Endothelial cell of umbilical vein (primary cell): ENCODE measurements around the gene USF2. TPM values are rescaled to one million over a fixed set of nuclear protein-coding genes. Genes with fewer than 3 reads are reported as not detected.

Experiments
- BruUV-seq: library from RNA; stranded (reverse); fragments of 400-500 nt; replicated peaks from 2 replicates; lab custom pipeline; 2021; lab: Mats Ljungman, UMichigan
- CTCF ChIA-PET: fragments of 300-600, 350-600 bp; sonication (Branson Sonifier 250); formaldehyde crosslinking; loops from one replicate; lab custom pipeline; 2021; ENCODE audit warnings: antibody characterized with exemption, inconsistent platforms; lab: Charles Lee
- POLR2A ChIA-PET: fragments of 300-600, 350-600 bp; sonication (Branson Sonifier 250); formaldehyde crosslinking; loops from one replicate; lab custom pipeline; 2021; ENCODE audit warnings: antibody characterized with exemption, inconsistent platforms; lab: Charles Lee
- DNase-seq: peaks from one replicate; pipeline ENCODE4 v3.0.0-alpha.2; 2011; ENCODE audit warnings: low read depth, low spot score
- FAIRE-seq: peaks from 2 replicates; lab custom pipeline; 2011; peaks lifted over from hg19 to GRCh38; lab: Jason Lieb, UNC
- H2AFZ ChIP-seq: 2 replicates; pipeline ENCODE4 v1.6.0; 2012; ENCODE audit warnings: low read depth, low read length, control low read depth, inconsistent platforms
- H3K27ac ChIP-seq: 2 replicates; pipeline ENCODE4 v1.5.1; 2011; ENCODE audit warnings: low read depth, mild to moderate bottlenecking, control low read depth, low read length, moderate library complexity; ENCODE audit not compliant: insufficient read depth
- H3K27me3 ChIP-seq, 2 experiments: 2 replicates each; pipeline versions ENCODE4 v1.6.0 to v1.6.1; 2011; ENCODE audit warnings: low read length in 2 of 2, mixed read lengths in 1 of 2; ENCODE audit not compliant: control insufficient read depth in 2 of 2, insufficient read depth in 2 of 2
- H3K36me3 ChIP-seq, 2 experiments: 2 replicates in 1 of 2; 3 replicates in 1 of 2; pipeline ENCODE4 v1.5.1; 2011; ENCODE audit warnings: low read length in 2 of 2, mild to moderate bottlenecking in 1 of 2, moderate library complexity in 1 of 2; ENCODE audit not compliant: control insufficient read depth in 2 of 2, insufficient read depth in 2 of 2; ENCODE audit errors: extremely low read depth in 1 of 2
- H3K4me1 ChIP-seq: 3 replicates; pipeline ENCODE4 v1.5.1; 2011; ENCODE audit warnings: mild to moderate bottlenecking, low read length; ENCODE audit not compliant: control insufficient read depth, insufficient read depth; ENCODE audit errors: extremely low read depth
- H3K4me2 ChIP-seq: 2 replicates; pipeline ENCODE4 v1.6.1; 2011; ENCODE audit warnings: low read length, control low read depth, mixed read lengths; ENCODE audit not compliant: insufficient read depth
- H3K4me3 ChIP-seq, 3 experiments: fragments of 200-600 bp in 1 of 3; sonication (generic), shearing (Covaris generic) in 1 of 3; replicated peaks in 1 of 3; 2 replicates each; pipeline ENCODE4 v1.5.1; 2011 to 2016; ENCODE audit warnings: control low read depth in 3 of 3, low read length in 3 of 3, mild to moderate bottlenecking in 2 of 3, inconsistent platforms in 1 of 3, low read depth in 1 of 3, moderate library complexity in 1 of 3; ENCODE audit not compliant: insufficient read depth in 1 of 3
- H3K79me2 ChIP-seq: 2 replicates; pipeline ENCODE4 v1.6.0; 2012; ENCODE audit warnings: low read length, inconsistent platforms; ENCODE audit not compliant: control insufficient read depth, insufficient read depth
- H3K9ac ChIP-seq: replicated peaks from 2 replicates; pipeline ENCODE3; 2011; ENCODE audit warnings: low read length, control low read depth; ENCODE audit not compliant: insufficient read depth; ENCODE audit errors: extremely low read depth
- H3K9me1 ChIP-seq: replicated peaks from 3 replicates; pipeline ENCODE4 v1.6.0; 2011; ENCODE audit warnings: mild to moderate bottlenecking, low read length; ENCODE audit not compliant: control insufficient read depth, insufficient read depth; ENCODE audit errors: extremely low read depth
- H3K9me3 ChIP-seq: replicated peaks from 2 replicates; pipeline ENCODE4 v1.5.1; 2012; ENCODE audit warnings: low read length, inconsistent platforms; ENCODE audit not compliant: control insufficient read depth, insufficient read depth
- H4K20me1 ChIP-seq: replicated peaks from 2 replicates; pipeline ENCODE3; 2011; ENCODE audit warnings: mild to moderate bottlenecking, low read length; ENCODE audit not compliant: control insufficient read depth, insufficient read depth; ENCODE audit errors: extremely low read depth
- CTCF ChIP-seq, 2 donors: IDR thresholded peaks; 1 replicate in 1 of 2; 2 replicates in 1 of 2; pipeline ENCODE4 v1.5.1; 2011; ENCODE audit warnings: low read length in 2 of 2, mild to moderate bottlenecking in 2 of 2, moderate library complexity in 2 of 2, control low read depth in 1 of 2, inconsistent platforms in 1 of 2, low read depth in 1 of 2; ENCODE audit not compliant: insufficient read depth in 1 of 2; ENCODE audit errors: extremely low read depth in 1 of 2
- EZH2 ChIP-seq: IDR thresholded peaks from 2 replicates; pipeline ENCODE4 v1.6.1; 2012; ENCODE audit warnings: borderline replicate concordance, low read depth, mild to moderate bottlenecking, moderate library complexity, low read length, inconsistent platforms; ENCODE audit not compliant: severe bottlenecking
- FOS ChIP-seq: IDR thresholded peaks from 2 replicates; pipeline ENCODE4 v1.6.1; 2011; ENCODE audit warnings: mild to moderate bottlenecking, low read length, moderate library complexity, borderline replicate concordance; ENCODE audit not compliant: insufficient read depth
- GATA2 ChIP-seq: IDR thresholded peaks from 2 replicates; pipeline ENCODE4 v1.7.0; 2011; ENCODE audit warnings: low read depth, mild to moderate bottlenecking, moderate library complexity, mixed read lengths, low read length; ENCODE audit not compliant: insufficient read length, insufficient read depth
- JUN ChIP-seq: IDR thresholded peaks from 2 replicates; pipeline ENCODE4 v1.6.1; 2011; ENCODE audit warnings: borderline replicate concordance, low read depth; ENCODE audit not compliant: insufficient read length, insufficient read depth
- MAX ChIP-seq: IDR thresholded peaks from 2 replicates; pipeline ENCODE4 v1.6.1; 2011; ENCODE audit not compliant: insufficient read depth, insufficient read length
- MYC ChIP-seq: IDR thresholded peaks from one replicate; pipeline ENCODE4 v1.6.1; 2011; ENCODE audit warnings: mild to moderate bottlenecking, low read depth, low read length
- POLR2A ChIP-seq: IDR thresholded peaks from 2 replicates; pipeline ENCODE4 v1.6.1; 2012; ENCODE audit warnings: low read depth, mild to moderate bottlenecking, control low read depth, low read length
- POLR2AphosphoS5 ChIP-seq: IDR thresholded peaks from 2 replicates; pipeline ENCODE4 v1.6.1; 2012; ENCODE audit warnings: low read depth, mild to moderate bottlenecking, control low read depth, low read length, moderate library complexity; ENCODE audit not compliant: insufficient read depth
- dilution Hi-C: fragments of 300-500 bp; cut with MboI; formaldehyde crosslinking; loops from one replicate; pipeline ENCODE4 v1.15.0; 2019; ENCODE audit warnings: low sequenced_read_pairs; ENCODE audit not compliant: extremely low pct_ligation_motif_present
- intact Hi-C: fragments of 100-400 bp; cut with micrococcal nuclease; formaldehyde crosslinking; loops from one replicate; pipeline ENCODE4 v1.10.0; 2022
- polyA plus RNA-seq, 4 experiments: library from polyadenylated mRNA; depleted of rRNA in 3 of 4; stranded (reverse) in 3 of 4; unstranded in 1 of 4; fragments of >200 nt; gene quantifications; 2 replicates each; pipeline versions ENCODE4 v1.2.1 to v1.2.3, GENCODE V29; 2011 to 2012; ENCODE audit warnings: missing spikeins in 1 of 4
- total RNA-seq: library from RNA; stranded (reverse); gene quantifications from 2 replicates; pipeline ENCODE4 v1.2.3, GENCODE V29; 2021

The USF2 gene
- total and polyA plus RNA-seq, 2 donors (not counting 3 experiments of a cell fraction or from before 2014, with no cell fraction given): 75.0 to 76.8 TPM

GRCh38 chr19:35229601-35230000 lies 39.2 kb upstream of the USF2 start:
- no peak for FAIRE-seq
- Histone ChIP-seq H3K9me3 (no peaks in the 10 kb centered on the region), H4K20me1 (no peaks in the 10 kb centered on the region), H2AFZ (no peak overlapping the region), H3K4me3 (no peak overlapping the region), H3K27ac (no peak overlapping the region), H3K4me2 (no peak overlapping the region), H3K9me1 (no peaks in the 10 kb centered on the region), H3K36me3 (no peaks in the 10 kb centered on the region), H3K9ac (no peak overlapping the region), H3K79me2 (no peaks in the 10 kb centered on the region), H3K27me3 (peaks cover 0 to 2% of the 10 kb centered on the region in 2 experiments), H3K4me1 (no peaks in the 10 kb centered on the region)
- intact Hi-C loops (no loop called here), dilution Hi-C loops (no loop called here)
- ChIA-PET POLR2A (no interaction called here), CTCF (no interaction called here)
- DNase-seq: no peak
- BruUV-seq: no TSS peak
- TF ChIP-seq MYC (no peak), CTCF (IDR thresholded peaks at IDR 0.05; ENCODE audit: extremely low read depth in 1 of 2, insufficient read depth in 1 of 2, low read depth in 1 of 2, low read length in 2 of 2) (no peak), JUN (no peak), POLR2A (no peak), MAX (no peak), GATA2 (no peak), POLR2AphosphoS5 (no peak), FOS (no peak), EZH2 (no peak)
